ENCODE results near the gene CARD14. TPM values are rescaled to one million over a fixed set of nuclear protein-coding genes. Genes with fewer than 3 reads are reported as not detected.

Gene CARD14
- total RNA-seq, 1 experiment from 2014 or later: 0.24 TPM

GRCh38 chr17:80147035-80147822 is 22.6 kb upstream of the CARD14 start, which contains the start of gene EIF4A3:
Gene EIF4A3, minus strand, starts transcription at chr17:80147128. Its CDS starts 167 bp downstream, at chr17:80146961.
- no CpG with 5 or more reads among the region's 90 CpGs for WGBS (ENCODE audit: extremely low coverage, insufficient read length, low lambda C conversion rate)

More at GRCh38 chr17:80147035-80147822, 22.6 kb upstream of the CARD14 start, which contains the start of gene EIF4A3:
- Mint-ChIP-seq H3K27ac (peak within 1 kb of the TSS; percentile 85 to 96 (median 92)), H3K27me3 (ENCODE audit: low read depth) (peaks cover 7% of the 10 kb centered on the region), H3K4me1 (peaks cover 33 to 50% of the 10 kb centered on the region in 2 experiments), H3K9me3 (no peaks in the 10 kb centered on the region), H3K4me3 (peak within 1 kb of the TSS; percentile 85 to 86), H3K36me3 (ENCODE audit: insufficient read depth in 1 of 3, low read depth in 3 of 3) (peaks cover 12 to 40% (median 35%) of the 10 kb centered on the region in 3 experiments; a peak in 6 of 7 replicates)
- H3K23me2 ChIP-seq (ENCODE audit: insufficient read length, low read depth, low read length, poor library complexity, severe bottlenecking): peaks cover 6% of the 10 kb centered on the region
- H3K79me2 ChIP-seq (ENCODE audit: insufficient read depth, low read length): peaks cover 22% of the 10 kb centered on the region; the same call in 1 of the 2 replicates
- peaks cover 4% of the 10 kb centered on the region for H3K79me1 ChIP-seq (ENCODE audit: insufficient read depth, low read depth, low read length, poor library complexity, severe bottlenecking)
- H2BK15ac ChIP-seq (ENCODE audit: low read depth, low read length): no peak within 1 kb of the TSS
- H2BK120ac ChIP-seq (ENCODE audit: low read depth, low read length, poor library complexity, severe bottlenecking): no peak within 1 kb of the TSS
- H3K4me2 ChIP-seq (ENCODE audit: insufficient read depth, insufficient read length, low read length): peak within 1 kb of the TSS; percentile 87
- peak; percentile 100 for DNase-seq
- no peak within 1 kb of the TSS for H3K4ac ChIP-seq (ENCODE audit: low read depth, low read length)
- H4K20me1 ChIP-seq (ENCODE audit: control insufficient read depth, insufficient read depth, insufficient read length): no peaks in the 10 kb centered on the region
- H2AFZ ChIP-seq (ENCODE audit: low read length): no peak within 1 kb of the TSS
- H3K27ac ChIP-seq (ENCODE audit: insufficient read length, low read depth, low read length): no peak within 1 kb of the TSS
- H2AK5ac ChIP-seq (ENCODE audit: insufficient read length, low read length): no peak within 1 kb of the TSS
- H2BK12ac ChIP-seq (ENCODE audit: insufficient read length, low read depth, low read length): no peak within 1 kb of the TSS
- peak within 1 kb of the TSS; percentile 86 for H3K9ac ChIP-seq (ENCODE audit: extremely low read depth, insufficient read length, low read length)
- H4K5ac ChIP-seq (ENCODE audit: insufficient read length, low read depth, low read length): no peak within 1 kb of the TSS
- no peak within 1 kb of the TSS for H2BK5ac ChIP-seq (ENCODE audit: insufficient read length, low read length)
- no peaks in the 10 kb centered on the region for H3K27me3 ChIP-seq (ENCODE audit: insufficient read depth, low read length)
- H3K18ac ChIP-seq (ENCODE audit: insufficient read length, low read depth, low read length): peak within 1 kb of the TSS; percentile 73
- H3K56ac ChIP-seq (ENCODE audit: insufficient read length, low read depth, low read length): no peak within 1 kb of the TSS
- no peak for TF ChIP-seq CTCF (conservative IDR thresholded peaks at IDR 0.05)
- H3K14ac ChIP-seq (ENCODE audit: insufficient read depth, low read length): peak within 1 kb of the TSS; percentile 87
- H2BK20ac ChIP-seq (ENCODE audit: low read depth, low read length, poor library complexity, severe bottlenecking): no peak within 1 kb of the TSS
- no peak within 1 kb of the TSS for H4K91ac ChIP-seq (ENCODE audit: insufficient read length, low read depth, low read length)
- no peak within 1 kb of the TSS for H4K8ac ChIP-seq (replicated peaks; ENCODE audit: insufficient read length, low read depth, low read length)
- H3K9me3 ChIP-seq (ENCODE audit: control insufficient read depth, low read depth, low read length): no peaks in the 10 kb centered on the region
- no peak within 1 kb of the TSS for H3T11ph ChIP-seq (ENCODE audit: low read length)
- H3K23ac ChIP-seq (ENCODE audit: insufficient read length, low read depth, low read length): no peak within 1 kb of the TSS
- H3K4me1 ChIP-seq (ENCODE audit: insufficient read depth, low read length): peaks cover 3% of the 10 kb centered on the region; the same call in 1 of the 2 replicates
